Peyer's patch (tissue), 4 donors: ENCODE measurements around the gene TUBG2.

ENCODE experiments used
- CTCF ChIP-seq, 6 experiments: fragments of 450-650 bp in 4 of 6; fragments of 200-600 bp in 2 of 6; sonication (generic) in 1 of 6; IDR thresholded peaks; one replicate each; pipeline ENCODE4 v1.5.1; 2017 to 2019; ENCODE audit warnings: antibody characterized with exemption in 6 of 6, mild to moderate bottlenecking in 3 of 6, moderate library complexity in 1 of 6
- POLR2A ChIP-seq, 2 donors: fragments of 450-650 bp; IDR thresholded peaks; one replicate each; pipeline ENCODE4 v1.5.1; 2017; ENCODE audit warnings: antibody characterized with exemption in 2 of 2, mild to moderate bottlenecking in 2 of 2, moderate library complexity in 2 of 2

GRCh38 chr17:42687707-42688320, 28.7 kb downstream of the TUBG2 start:
- TF ChIP-seq CTCF (IDR thresholded peaks at IDR 0.05) (no peak), POLR2A (IDR thresholded peaks at IDR 0.05) (no peak)
